Mucosa of gallbladder (tissue), 1 donor: ENCODE measurements around the gene CD14. TPM values are rescaled to one million over a fixed set of nuclear protein-coding genes. Genes with fewer than 3 reads are reported as not detected.
"Not testable (repeated sequence)": the region's sequence is repeated elsewhere in the genome, so short reads cannot be mapped to it uniquely, and the experiment has no call there.

Experiments
- DNase-seq: peaks from one replicate; pipeline ENCODE4 v3.0.0-alpha.2; 2020; ENCODE audit warnings: low spot score
- total RNA-seq: library from RNA; stranded (reverse); gene quantifications from one replicate; pipeline ENCODE4 v1.2.1, GENCODE V29; 2021
- donor health status: DM: no; HTN: no; CAD: no.

Gene CD14
- total RNA-seq, 1 donor from 2014 or later = 104 TPM

- DNase-seq = no peak
Measured at GRCh38 chr5:140635291-140636257, 2.6 kb upstream of the CD14 start.

GRCh38 chr5:140634103-140634502, 1.1 kb upstream of the CD14 start:
- no peak for DNase-seq

- no peak for DNase-seq
Measured at GRCh38 chr5:140633501-140633900, 526 bp upstream of the CD14 start.

GRCh38 chr5:140632366-140633020, 482 bp downstream of the CD14 start:
- peak; percentile 39 for DNase-seq

GRCh38 chr5:140631831-140632365, 1.1 kb downstream of the CD14 start:
- DNase-seq = peak; percentile 27

- no peak for DNase-seq
Measured at GRCh38 chr5:140631036-140631417, 1.9 kb downstream of the CD14 start.

- no peak for DNase-seq
Measured at GRCh38 chr5:140630292-140631035, 2.5 kb downstream of the CD14 start.

GRCh38 chr5:140628711-140629110, 4.3 kb downstream of the CD14 start:
- DNase-seq = no peak

GRCh38 chr5:140627972-140628371, 5.0 kb downstream of the CD14 start:
- no peak for DNase-seq

GRCh38 chr5:140624886-140625285, 8.1 kb downstream of the CD14 start:
- DNase-seq = not testable (repeated sequence)

- DNase-seq = not testable (repeated sequence)
Measured at GRCh38 chr5:140623061-140623460, 9.9 kb downstream of the CD14 start.

- no peak for DNase-seq
Measured at GRCh38 chr5:140622301-140622700, 10.7 kb downstream of the CD14 start.

- DNase-seq = no peak
Measured at GRCh38 chr5:140611020-140611521, 21.9 kb downstream of the CD14 start.

- DNase-seq = peak; percentile 34
Measured at GRCh38 chr5:140609126-140609525, 23.8 kb downstream of the CD14 start.

GRCh38 chr5:140608722-140609121, 24.3 kb downstream of the CD14 start:
- DNase-seq = no peak

GRCh38 chr5:140607031-140607430, 25.9 kb downstream of the CD14 start:
- no peak for DNase-seq

GRCh38 chr5:140605879-140606278, 27.1 kb downstream of the CD14 start:
- DNase-seq = no peak

GRCh38 chr5:140603734-140604133, 29.2 kb downstream of the CD14 start:
- DNase-seq = no peak

GRCh38 chr5:140603446-140603698, 29.6 kb downstream of the CD14 start:
- not testable (repeated sequence) for DNase-seq

- DNase-seq = no peak
Measured at GRCh38 chr5:140602147-140602546, 30.8 kb downstream of the CD14 start.

- no peak for DNase-seq
Measured at GRCh38 chr5:140600096-140600495, 32.9 kb downstream of the CD14 start.

- no peak for DNase-seq
Measured at GRCh38 chr5:140598836-140599235, 34.1 kb downstream of the CD14 start.
